GM12872 (cell line): Measurements from ENCODE around the gene ATP8B3.

Source experiments
- TF ChIP-seq, protein P1 (sequence below): IDR thresholded peaks from 3 replicates; pipeline ENCODE4 v1.5.1; 2011; ENCODE audit warnings: low read depth, mild to moderate bottlenecking, low read length, moderate library complexity; ENCODE audit not compliant: insufficient read depth

ATP8B3 gene

DNA sequence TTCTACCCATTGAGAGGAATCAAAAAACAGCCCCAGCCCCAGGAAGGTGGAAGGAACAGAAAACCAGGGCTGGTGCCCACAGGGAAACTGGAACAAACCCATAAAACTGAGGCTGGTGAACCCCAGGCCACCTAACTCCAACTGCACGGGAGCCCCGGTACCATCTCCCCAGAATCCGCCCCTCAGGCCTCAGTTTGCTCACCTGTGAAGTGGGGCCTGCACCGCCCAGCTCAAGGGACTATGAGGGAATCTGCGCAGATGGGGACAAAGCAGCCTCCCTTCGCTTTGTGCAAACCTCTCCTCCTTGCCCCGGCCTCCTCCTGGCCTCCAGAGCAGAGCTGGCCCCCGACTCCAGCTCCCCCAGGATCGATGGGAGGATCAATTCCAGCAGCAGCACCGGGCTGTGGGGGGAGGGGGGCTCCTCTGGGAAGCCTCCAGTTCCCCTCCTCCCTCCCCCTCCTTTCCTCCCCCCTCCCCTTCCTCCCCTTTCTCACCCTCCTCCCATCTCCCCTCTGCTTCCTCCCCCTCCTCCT is 67.9 kb downstream of the ATP8B3 start:
- TF ChIP-seq, protein P1, sequence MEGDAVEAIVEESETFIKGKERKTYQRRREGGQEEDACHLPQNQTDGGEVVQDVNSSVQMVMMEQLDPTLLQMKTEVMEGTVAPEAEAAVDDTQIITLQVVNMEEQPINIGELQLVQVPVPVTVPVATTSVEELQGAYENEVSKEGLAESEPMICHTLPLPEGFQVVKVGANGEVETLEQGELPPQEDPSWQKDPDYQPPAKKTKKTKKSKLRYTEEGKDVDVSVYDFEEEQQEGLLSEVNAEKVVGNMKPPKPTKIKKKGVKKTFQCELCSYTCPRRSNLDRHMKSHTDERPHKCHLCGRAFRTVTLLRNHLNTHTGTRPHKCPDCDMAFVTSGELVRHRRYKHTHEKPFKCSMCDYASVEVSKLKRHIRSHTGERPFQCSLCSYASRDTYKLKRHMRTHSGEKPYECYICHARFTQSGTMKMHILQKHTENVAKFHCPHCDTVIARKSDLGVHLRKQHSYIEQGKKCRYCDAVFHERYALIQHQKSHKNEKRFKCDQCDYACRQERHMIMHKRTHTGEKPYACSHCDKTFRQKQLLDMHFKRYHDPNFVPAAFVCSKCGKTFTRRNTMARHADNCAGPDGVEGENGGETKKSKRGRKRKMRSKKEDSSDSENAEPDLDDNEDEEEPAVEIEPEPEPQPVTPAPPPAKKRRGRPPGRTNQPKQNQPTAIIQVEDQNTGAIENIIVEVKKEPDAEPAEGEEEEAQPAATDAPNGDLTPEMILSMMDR = no peak

DNA sequence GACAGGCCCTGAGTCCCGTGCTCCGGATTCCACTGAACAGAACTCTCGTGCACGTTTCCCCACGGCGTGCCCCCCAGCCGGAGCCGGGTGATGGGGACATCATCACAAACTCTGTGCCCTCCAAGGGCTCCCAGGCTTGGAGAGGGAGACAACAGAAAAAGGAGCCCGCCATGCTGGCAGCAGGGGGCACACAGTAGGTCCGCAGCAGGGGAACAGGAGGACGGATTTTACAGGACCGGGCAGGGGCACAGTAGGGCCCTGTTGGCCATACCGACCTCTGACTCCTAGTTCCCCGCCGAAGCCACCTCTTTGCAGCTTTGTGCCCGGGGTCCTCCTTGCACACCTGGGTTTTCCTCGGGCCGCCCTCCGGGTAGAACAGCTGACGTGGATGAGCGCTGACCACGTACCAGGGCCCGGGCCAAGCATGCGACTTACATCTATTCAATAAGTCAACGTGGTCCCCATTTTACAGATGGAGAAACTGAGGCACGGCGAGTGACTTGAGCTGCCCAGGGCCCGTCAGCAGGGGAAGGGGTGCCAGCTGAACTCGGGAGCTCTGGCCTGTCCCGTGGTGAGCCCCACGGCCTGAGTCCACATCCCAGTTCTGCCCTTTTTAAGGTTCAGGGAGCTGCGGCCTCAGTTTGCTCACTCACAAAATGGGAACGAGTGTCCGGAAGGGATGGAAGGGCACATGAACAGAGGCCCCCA is 68.9 kb downstream of the ATP8B3 start:
- TF ChIP-seq, protein P1 = no peak

DNA sequence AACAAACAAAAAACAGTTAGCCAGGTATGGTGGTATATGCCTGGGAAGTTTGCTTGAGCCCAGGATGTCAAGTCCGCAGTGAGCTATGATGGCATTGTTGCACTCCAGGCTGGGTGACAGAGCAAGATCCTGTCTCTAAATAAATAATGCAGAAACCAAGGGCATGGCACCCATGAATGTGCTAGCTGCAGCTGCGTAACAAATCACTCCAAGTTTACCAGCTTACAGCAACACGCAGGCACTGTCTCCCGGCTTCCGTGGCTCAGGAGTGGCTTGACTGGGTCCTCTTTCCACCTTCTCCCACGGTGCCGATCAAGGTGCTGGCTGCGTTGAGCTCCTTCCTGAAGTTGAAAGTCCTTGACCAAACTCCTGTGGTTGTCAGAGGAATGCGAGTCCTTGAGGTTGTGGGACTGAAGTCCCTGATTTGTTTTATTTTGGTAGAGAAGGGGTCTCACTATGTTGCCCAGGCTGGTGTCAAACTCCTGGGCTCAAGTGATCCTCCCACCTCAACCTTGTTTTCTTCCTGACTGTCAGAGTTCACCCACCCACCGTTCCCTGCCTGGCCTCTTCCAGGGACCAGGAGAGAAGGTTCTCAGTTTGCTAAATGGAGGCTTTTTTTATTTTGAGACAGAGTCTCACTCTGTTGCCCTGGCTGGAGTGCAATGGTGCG is 72.0 kb downstream of the ATP8B3 start:
- TF ChIP-seq, protein P1 = no peak

DNA sequence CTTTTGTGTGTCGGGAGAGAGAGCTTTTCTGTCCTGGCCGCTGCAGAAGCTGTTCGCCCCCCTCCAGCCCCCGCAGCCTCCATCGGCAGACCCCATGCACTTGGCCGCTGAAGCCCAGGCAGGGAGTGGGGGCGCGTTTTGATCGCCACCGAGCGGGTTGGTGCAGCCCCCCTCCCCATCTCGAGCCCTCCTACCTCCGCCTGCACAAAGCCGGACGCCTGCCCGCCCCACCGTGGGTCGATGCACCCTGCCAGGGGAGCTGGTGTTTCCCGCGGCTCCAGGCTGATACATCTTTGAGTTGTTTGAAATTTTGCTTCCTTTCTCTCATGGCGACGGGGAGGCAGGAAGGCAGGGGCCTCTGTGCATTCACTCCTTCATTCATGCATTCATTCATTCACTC is 75.1 kb downstream of the ATP8B3 start:
- TF ChIP-seq, protein P1 = no peak

DNA sequence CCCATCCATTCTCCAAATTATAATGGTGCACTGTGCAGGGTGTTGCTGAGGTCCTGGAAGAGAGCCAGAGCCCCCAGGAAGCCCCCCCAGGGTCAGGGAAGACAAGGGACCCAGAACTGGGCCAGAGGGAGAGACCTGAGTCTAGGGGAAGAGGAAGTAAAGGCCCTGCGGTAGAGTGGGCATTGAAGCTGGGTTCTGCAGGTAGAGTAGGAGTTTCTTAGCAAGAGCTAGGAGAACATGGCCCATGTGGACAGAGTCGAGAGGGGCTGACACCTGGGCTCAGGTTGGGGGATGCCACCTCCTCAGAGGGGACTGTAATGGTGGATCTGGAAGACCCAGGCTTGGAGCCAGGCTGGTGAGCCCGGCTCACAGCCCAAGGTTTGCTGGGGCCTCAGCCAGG is 75.8 kb downstream of the ATP8B3 start:
- TF ChIP-seq, protein P1 = no peak

DNA sequence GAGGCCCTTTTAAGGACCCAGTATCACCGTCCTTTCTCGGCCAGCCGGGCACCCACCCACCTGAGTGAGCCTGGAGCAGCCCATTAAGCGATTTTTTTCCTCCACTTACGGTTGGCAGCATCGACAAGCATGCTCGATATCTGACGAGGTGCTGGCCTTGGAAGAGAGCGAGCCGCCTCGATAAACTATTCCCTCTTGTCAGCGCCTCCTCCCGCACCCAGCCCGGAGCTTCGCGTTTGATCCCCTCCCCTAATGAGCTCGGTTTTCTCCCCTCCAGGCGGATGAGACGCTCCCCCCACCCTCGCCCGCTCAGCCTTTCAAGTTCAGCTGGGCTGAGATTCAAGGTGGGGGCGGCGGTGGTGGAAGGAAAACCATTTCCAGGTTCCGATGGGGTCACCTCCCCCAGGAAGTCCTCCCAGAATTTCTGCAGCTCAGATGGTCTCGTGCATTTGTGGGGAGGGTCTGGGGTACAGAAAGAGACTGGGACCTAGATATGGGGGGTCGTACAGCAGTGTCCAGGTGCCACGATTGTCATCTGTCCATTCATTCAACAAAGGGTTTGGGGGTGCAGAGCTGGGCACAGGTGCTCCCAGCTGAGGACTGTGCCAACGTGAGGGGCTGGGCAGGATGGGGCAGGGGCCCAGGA is 77.6 kb downstream of the ATP8B3 start:
- TF ChIP-seq, protein P1 = no peak
